ENCODE measurements around the gene NR6A1.

Gene NR6A1

GRCh38 chr9:124657516-124657915 lies 113.6 kb downstream of the NR6A1 start:
- ATAC-seq: no peak
- TF ChIP-seq RARB (CRISPR knock-in tag; IDR thresholded peaks at IDR 0.05) (no peak), ZC3H10 (CRISPR knock-in tag; IDR thresholded peaks at IDR 0.05) (no peak), PATZ1 (CRISPR knock-in tag; IDR thresholded peaks at IDR 0.05; ENCODE audit: borderline replicate concordance) (no peak), ZFP3 (CRISPR knock-in tag; IDR thresholded peaks at IDR 0.05) (no peak), ISL1 (CRISPR knock-in tag; IDR thresholded peaks at IDR 0.05) (no peak), ESRRG (CRISPR knock-in tag; IDR thresholded peaks at IDR 0.05) (no peak), PPARA (CRISPR knock-in tag; IDR thresholded peaks at IDR 0.05; ENCODE audit: borderline replicate concordance) (no peak)
- TF ChIP-seq, protein P1, sequence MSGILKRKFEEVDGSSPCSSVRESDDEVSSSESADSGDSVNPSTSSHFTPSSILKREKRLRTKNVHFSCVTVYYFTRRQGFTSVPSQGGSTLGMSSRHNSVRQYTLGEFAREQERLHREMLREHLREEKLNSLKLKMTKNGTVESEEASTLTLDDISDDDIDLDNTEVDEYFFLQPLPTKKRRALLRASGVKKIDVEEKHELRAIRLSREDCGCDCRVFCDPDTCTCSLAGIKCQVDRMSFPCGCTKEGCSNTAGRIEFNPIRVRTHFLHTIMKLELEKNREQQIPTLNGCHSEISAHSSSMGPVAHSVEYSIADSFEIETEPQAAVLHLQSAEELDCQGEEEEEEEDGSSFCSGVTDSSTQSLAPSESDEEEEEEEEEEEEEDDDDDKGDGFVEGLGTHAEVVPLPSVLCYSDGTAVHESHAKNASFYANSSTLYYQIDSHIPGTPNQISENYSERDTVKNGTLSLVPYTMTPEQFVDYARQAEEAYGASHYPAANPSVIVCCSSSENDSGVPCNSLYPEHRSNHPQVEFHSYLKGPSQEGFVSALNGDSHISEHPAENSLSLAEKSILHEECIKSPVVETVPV (CRISPR knock-in tag; IDR thresholded peaks at IDR 0.05): no peak

- no peak for TF ChIP-seq ARNTL (CRISPR knock-in tag; IDR thresholded peaks at IDR 0.05; ENCODE audit: borderline replicate concordance, low read depth)
- TF ChIP-seq, protein P1 (CRISPR knock-in tag; IDR thresholded peaks at IDR 0.05): no peak
- no peak for TF ChIP-seq RARB (CRISPR knock-in tag; IDR thresholded peaks at IDR 0.05)
- no peak for TF ChIP-seq ESRRG (CRISPR knock-in tag; IDR thresholded peaks at IDR 0.05)
- no peak for TF ChIP-seq TOX (CRISPR knock-in tag; IDR thresholded peaks at IDR 0.05; ENCODE audit: borderline replicate concordance)
- TF ChIP-seq ZNF565 (CRISPR knock-in tag; conservative IDR thresholded peaks at IDR 0.05; ENCODE audit: low read depth): no peak
- no peak for TF ChIP-seq ZFP30 (CRISPR knock-in tag; IDR thresholded peaks at IDR 0.05)
- TF ChIP-seq ZNF70 (CRISPR knock-in tag; IDR thresholded peaks at IDR 0.05): no peak
- TF ChIP-seq, protein P2, sequence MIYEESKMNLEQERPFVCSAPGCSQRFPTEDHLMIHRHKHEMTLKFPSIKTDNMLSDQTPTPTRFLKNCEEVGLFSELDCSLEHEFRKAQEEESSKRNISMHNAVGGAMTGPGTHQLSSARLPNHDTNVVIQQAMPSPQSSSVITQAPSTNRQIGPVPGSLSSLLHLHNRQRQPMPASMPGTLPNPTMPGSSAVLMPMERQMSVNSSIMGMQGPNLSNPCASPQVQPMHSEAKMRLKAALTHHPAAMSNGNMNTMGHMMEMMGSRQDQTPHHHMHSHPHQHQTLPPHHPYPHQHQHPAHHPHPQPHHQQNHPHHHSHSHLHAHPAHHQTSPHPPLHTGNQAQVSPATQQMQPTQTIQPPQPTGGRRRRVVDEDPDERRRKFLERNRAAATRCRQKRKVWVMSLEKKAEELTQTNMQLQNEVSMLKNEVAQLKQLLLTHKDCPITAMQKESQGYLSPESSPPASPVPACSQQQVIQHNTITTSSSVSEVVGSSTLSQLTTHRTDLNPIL (CRISPR knock-in tag; IDR thresholded peaks at IDR 0.05; ENCODE audit: low read depth): no peak
- TF ChIP-seq ISL1 (CRISPR knock-in tag; IDR thresholded peaks at IDR 0.05): no peak
- no peak for ATAC-seq
Measured at GRCh38 chr9:124654431-124654830, 116.7 kb downstream of the NR6A1 start.

DNA sequence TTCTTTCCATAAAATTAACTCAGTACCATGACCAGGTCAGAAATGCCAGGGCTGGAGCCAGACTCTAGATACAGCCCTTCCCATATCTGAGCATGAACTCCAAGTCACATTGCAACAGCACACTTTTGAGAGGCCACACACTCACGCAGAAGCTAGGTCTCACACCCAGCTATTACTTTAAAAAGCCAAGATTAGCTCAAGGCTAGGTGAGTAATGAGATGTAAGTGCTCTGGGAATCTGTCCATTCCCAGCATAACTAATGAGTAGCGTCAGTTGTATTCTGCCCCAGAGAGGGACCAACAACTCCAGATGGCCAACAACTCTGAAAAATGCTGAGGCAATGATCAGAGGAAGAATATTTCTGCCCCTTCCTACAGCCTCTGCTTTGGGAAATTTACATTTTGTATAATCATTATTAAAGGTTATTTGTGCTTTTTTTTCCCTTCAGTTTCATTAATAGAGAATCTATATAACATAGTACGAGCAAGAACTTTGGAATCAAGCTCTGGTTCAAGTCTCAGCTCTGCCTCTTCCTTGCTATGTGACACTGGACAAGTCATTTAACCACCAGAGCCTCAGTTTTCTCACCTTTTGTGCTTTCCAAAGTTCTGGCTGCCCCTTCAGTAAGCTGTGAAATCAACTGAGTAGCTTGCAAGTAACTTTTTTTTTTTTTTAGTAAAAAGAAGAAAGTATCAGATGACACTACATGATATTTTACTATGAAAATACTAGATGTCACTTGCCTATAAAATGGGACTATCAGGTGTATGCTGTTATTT lies 118.3 kb downstream of the NR6A1 start:
- peak; percentile 90 for ATAC-seq
- TF ChIP-seq ARNTL (CRISPR knock-in tag; IDR thresholded peaks at IDR 0.05; ENCODE audit: borderline replicate concordance, low read depth): no peak
- 0 out of 2 replicates have a peak, but pooled peaks have one; percentile 21 for TF ChIP-seq TOX (CRISPR knock-in tag; IDR thresholded peaks at IDR 0.05; ENCODE audit: borderline replicate concordance)
- TF ChIP-seq ISL1 (CRISPR knock-in tag; IDR thresholded peaks at IDR 0.05): peak; percentile 63

DNA sequence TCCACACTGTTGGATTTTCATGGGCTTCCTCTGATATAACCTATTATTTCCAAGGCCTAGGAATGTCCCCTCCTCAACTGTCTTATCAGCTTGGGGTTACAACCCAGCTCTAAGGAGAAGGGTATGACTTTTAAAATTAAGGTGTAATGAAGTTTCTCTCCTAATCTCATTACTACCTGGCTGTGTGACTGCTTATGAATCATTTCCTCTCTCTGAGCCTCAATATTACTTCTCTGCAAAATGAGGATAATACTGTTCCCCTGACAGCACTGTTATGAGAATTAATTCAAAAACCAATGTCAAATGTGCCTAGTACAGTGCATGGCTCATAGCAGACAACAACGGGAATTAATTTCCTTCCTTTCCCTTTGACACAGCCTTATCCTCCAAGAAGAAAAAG lies 118.9 kb downstream of the NR6A1 start:
- ATAC-seq: peak; percentile 18
- TF ChIP-seq OSR1 (CRISPR knock-in tag; IDR thresholded peaks at IDR 0.05): no peak
- no peak for TF ChIP-seq ISL1 (CRISPR knock-in tag; IDR thresholded peaks at IDR 0.05)
- no peak for TF ChIP-seq ZNF565 (CRISPR knock-in tag; conservative IDR thresholded peaks at IDR 0.05; ENCODE audit: low read depth)

- no peak for TF ChIP-seq OSR1 (CRISPR knock-in tag; IDR thresholded peaks at IDR 0.05)
- no peak for TF ChIP-seq ZC3H10 (CRISPR knock-in tag; IDR thresholded peaks at IDR 0.05)
- no peak for TF ChIP-seq ZNF70 (CRISPR knock-in tag; IDR thresholded peaks at IDR 0.05)
- no peak for TF ChIP-seq ESRRG (CRISPR knock-in tag; IDR thresholded peaks at IDR 0.05)
- no peak for TF ChIP-seq TOX (CRISPR knock-in tag; IDR thresholded peaks at IDR 0.05; ENCODE audit: borderline replicate concordance)
- TF ChIP-seq TCF4 (CRISPR knock-in tag; IDR thresholded peaks at IDR 0.05; ENCODE audit: borderline replicate concordance): no peak
- no peak for TF ChIP-seq PATZ1 (CRISPR knock-in tag; IDR thresholded peaks at IDR 0.05; ENCODE audit: borderline replicate concordance)
- TF ChIP-seq, protein P3, sequence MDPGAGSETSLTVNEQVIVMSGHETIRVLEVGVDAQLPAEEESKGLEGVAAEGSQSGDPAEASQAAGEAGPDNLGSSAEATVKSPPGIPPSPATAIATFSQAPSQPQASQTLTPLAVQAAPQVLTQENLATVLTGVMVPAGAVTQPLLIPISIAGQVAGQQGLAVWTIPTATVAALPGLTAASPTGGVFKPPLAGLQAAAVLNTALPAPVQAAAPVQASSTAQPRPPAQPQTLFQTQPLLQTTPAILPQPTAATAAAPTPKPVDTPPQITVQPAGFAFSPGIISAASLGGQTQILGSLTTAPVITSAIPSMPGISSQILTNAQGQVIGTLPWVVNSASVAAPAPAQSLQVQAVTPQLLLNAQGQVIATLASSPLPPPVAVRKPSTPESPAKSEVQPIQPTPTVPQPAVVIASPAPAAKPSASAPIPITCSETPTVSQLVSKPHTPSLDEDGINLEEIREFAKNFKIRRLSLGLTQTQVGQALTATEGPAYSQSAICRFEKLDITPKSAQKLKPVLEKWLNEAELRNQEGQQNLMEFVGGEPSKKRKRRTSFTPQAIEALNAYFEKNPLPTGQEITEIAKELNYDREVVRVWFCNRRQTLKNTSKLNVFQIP (CRISPR knock-in tag; IDR thresholded peaks at IDR 0.05; ENCODE audit: borderline replicate concordance, low read depth): no peak
- no peak for TF ChIP-seq ZFP30 (CRISPR knock-in tag; IDR thresholded peaks at IDR 0.05)
- TF ChIP-seq ARNTL (CRISPR knock-in tag; IDR thresholded peaks at IDR 0.05; ENCODE audit: borderline replicate concordance, low read depth): no peak
- TF ChIP-seq, protein P2 (CRISPR knock-in tag; IDR thresholded peaks at IDR 0.05; ENCODE audit: low read depth): no peak
- TF ChIP-seq RARB (CRISPR knock-in tag; IDR thresholded peaks at IDR 0.05): no peak
- TF ChIP-seq SNAI2 (CRISPR knock-in tag; IDR thresholded peaks at IDR 0.05): no peak
- no peak for TF ChIP-seq ISL1 (CRISPR knock-in tag; IDR thresholded peaks at IDR 0.05)
- no peak for TF ChIP-seq PPARA (CRISPR knock-in tag; IDR thresholded peaks at IDR 0.05; ENCODE audit: borderline replicate concordance)
- no peak for ATAC-seq
Measured at GRCh38 chr9:124645274-124645673, 125.8 kb downstream of the NR6A1 start.

All from SK-N-SH treated with all-trans-retinoic acid at 6 μM for 48 hours (cell line).